Suppressor macrophage treated with lipopolysaccharide for 4 hours (primary cell): ENCODE results near the gene MALT1.
A peak's percentile ranks its signal among the peaks of the same experiment; 100 is the strongest.

Experiments
- DNase-seq: peaks from one replicate; pipeline ENCODE4 v3.0.0-alpha.2; 2020

The MALT1 gene

GRCh38 chr18:58694221-58694620 lies 23.0 kb downstream of the MALT1 start:
- no peak for DNase-seq

GRCh38 chr18:58694720-58695468 lies 23.6 kb downstream of the MALT1 start:
- no peak for DNase-seq

GRCh38 chr18:58695772-58696171 lies 24.5 kb downstream of the MALT1 start:
- no peak for DNase-seq

GRCh38 chr18:58697146-58697545 lies 25.9 kb downstream of the MALT1 start:
- no peak for DNase-seq

GRCh38 chr18:58698701-58699193 lies 27.5 kb downstream of the MALT1 start:
- no peak for DNase-seq

- no peak for DNase-seq
Observed at GRCh38 chr18:58699551-58699950, 28.3 kb downstream of the MALT1 start.

GRCh38 chr18:58700209-58700608 lies 28.9 kb downstream of the MALT1 start:
- DNase-seq, result no peak

GRCh38 chr18:58712930-58713329 lies 41.7 kb downstream of the MALT1 start:
- no peak for DNase-seq

- peak; percentile 26 for DNase-seq
Observed at GRCh38 chr18:58714259-58714658, 43.0 kb downstream of the MALT1 start.

GRCh38 chr18:58714821-58715220 lies 43.6 kb downstream of the MALT1 start:
- no peak for DNase-seq

- DNase-seq, result no peak
Observed at GRCh38 chr18:58715540-58715939, 44.3 kb downstream of the MALT1 start.

- peak; percentile 20 for DNase-seq
Observed at GRCh38 chr18:58716060-58716756, 44.9 kb downstream of the MALT1 start.

GRCh38 chr18:58721566-58722239 lies 50.4 kb downstream of the MALT1 start:
- no peak for DNase-seq

- DNase-seq, result no peak
Observed at GRCh38 chr18:58723810-58724602, 52.7 kb downstream of the MALT1 start.

- DNase-seq, result no peak
Observed at GRCh38 chr18:58726671-58727070, 55.4 kb downstream of the MALT1 start.

- DNase-seq, result no peak
Observed at GRCh38 chr18:58727776-58728500, 56.7 kb downstream of the MALT1 start.

- no peak for DNase-seq
Observed at GRCh38 chr18:58728719-58729118, 57.5 kb downstream of the MALT1 start.

- peak; percentile 22 for DNase-seq
Observed at GRCh38 chr18:58730618-58731017, 59.4 kb downstream of the MALT1 start.

GRCh38 chr18:58732471-58732870 lies 61.2 kb downstream of the MALT1 start:
- DNase-seq, result no peak

- no peak for DNase-seq
Observed at GRCh38 chr18:58733866-58734265, 62.6 kb downstream of the MALT1 start.

- no peak for DNase-seq
Observed at GRCh38 chr18:58738322-58738721, 67.1 kb downstream of the MALT1 start.

- no peak for DNase-seq
Observed at GRCh38 chr18:58745914-58746313, 74.6 kb downstream of the MALT1 start.
